Vagina (tissue), 2 donors: ENCODE measurements around the gene IL33.

ENCODE experiments used
- POLR2A ChIP-seq, 2 donors: fragments of 450-650 bp; IDR thresholded peaks; one replicate each; pipeline ENCODE4 v1.6.1; 2017; ENCODE audit warnings: antibody characterized with exemption in 2 of 2, mild to moderate bottlenecking in 2 of 2, moderate library complexity in 2 of 2
- TF ChIP-seq, protein P1 (sequence below), 3 experiments: fragments of 450-650 bp in 2 of 3; fragments of 200-600 bp in 1 of 3; sonication (generic) in 1 of 3; IDR thresholded peaks; one replicate each; pipeline ENCODE4 v1.5.1; 2017 to 2019; ENCODE audit warnings: antibody characterized with exemption in 3 of 3, mild to moderate bottlenecking in 2 of 3, moderate library complexity in 2 of 3

DNA sequence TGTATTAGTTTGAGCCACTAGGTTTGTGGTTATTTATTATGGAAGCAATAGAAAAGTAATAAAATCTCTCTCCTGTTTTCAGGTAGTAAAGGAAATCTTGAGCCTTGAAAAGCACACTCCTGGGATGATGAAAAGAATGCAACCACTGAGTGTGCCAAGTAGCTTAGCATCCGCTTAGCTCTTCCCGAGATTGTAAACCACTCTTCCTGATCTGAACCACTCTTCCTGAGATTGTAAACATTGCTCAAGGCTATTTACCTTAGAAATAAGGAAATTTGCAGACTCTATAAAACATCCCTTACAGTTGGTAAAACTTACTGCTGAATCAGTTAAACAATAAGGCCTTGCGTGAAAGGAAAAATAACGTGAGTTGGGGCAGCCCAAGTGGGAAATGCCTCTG lies 17.4 kb upstream of the IL33 start:
- TF ChIP-seq, protein P1, sequence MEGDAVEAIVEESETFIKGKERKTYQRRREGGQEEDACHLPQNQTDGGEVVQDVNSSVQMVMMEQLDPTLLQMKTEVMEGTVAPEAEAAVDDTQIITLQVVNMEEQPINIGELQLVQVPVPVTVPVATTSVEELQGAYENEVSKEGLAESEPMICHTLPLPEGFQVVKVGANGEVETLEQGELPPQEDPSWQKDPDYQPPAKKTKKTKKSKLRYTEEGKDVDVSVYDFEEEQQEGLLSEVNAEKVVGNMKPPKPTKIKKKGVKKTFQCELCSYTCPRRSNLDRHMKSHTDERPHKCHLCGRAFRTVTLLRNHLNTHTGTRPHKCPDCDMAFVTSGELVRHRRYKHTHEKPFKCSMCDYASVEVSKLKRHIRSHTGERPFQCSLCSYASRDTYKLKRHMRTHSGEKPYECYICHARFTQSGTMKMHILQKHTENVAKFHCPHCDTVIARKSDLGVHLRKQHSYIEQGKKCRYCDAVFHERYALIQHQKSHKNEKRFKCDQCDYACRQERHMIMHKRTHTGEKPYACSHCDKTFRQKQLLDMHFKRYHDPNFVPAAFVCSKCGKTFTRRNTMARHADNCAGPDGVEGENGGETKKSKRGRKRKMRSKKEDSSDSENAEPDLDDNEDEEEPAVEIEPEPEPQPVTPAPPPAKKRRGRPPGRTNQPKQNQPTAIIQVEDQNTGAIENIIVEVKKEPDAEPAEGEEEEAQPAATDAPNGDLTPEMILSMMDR (IDR thresholded peaks at IDR 0.05), result no peak
- TF ChIP-seq POLR2A (IDR thresholded peaks at IDR 0.05), result no peak
